ENCODE measurements around the gene PNPLA7. TPM values are rescaled to one million over a fixed set of nuclear protein-coding genes. Genes with fewer than 3 reads are reported as not detected.

Gene PNPLA7
- polyA plus RNA-seq, 1 of the 3 experiments (the other 2 are of a cell fraction): 0.99 TPM

DNA sequence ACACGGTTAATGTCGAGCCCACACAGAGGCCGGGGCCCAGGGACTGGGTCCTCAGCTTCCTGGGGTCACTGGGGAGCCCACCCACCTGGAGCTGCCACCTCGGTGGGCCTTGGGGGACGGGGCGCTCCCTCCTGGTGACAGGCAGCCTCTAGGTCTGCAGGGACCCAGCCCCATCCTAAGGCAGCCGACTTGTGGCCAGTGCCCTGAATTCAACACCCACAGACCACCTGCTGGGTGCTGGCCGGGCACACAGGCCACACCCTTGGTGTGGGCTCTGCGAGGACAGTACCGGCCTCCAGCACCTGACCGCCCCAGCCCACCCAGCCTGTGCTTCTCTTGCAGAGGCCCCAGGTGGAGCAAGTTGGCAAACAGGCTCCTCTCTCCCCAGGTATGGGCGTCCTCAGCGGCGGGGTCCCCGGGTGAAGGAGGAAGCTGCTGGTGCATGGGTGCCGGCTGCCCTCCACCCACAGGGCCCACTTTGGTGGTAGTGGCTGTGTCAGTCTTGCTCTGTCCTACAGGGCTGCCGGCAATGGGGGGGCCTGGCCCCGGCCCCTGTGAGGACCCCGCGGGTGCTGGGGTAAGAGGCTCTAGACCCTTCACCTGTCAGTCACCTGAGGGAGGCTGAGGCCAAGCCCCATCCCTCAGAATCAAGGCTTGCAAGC lies 117.4 kb downstream of the PNPLA7 start:
- ChIA-PET CTCF (interaction anchor here (0.9 to 7.0 kb wide), 5 partner anchors 9 to 146 kb away, joined by 3 to 27 read pairs (median 4); partner anchors contain the start of genes EXD3 and NOXA1), POLR2A (no interaction called here)
- no peaks in the 10 kb centered on the region for H3K9me3 ChIP-seq
- peaks cover 4 to 8% of the 10 kb centered on the region in 2 experiments; a peak in 2 of 4 replicates for H3K4me1 ChIP-seq (ENCODE audit: control insufficient read depth in 1 of 2, insufficient read depth in 2 of 2, low read depth in 1 of 2, low read length in 1 of 2)
- no peak overlapping the region for H3K27ac ChIP-seq (ENCODE audit: low read depth in 2 of 2, low read length in 1 of 2)
- no peak overlapping the region for H2AFZ ChIP-seq (ENCODE audit: low read depth)
- H3F3A ChIP-seq (replicated peaks; ENCODE audit: insufficient read depth): no peaks in the 10 kb centered on the region
- H4K20me1 ChIP-seq (ENCODE audit: insufficient read depth): no peaks in the 10 kb centered on the region
- TF ChIP-seq EP300 (IDR thresholded peaks at IDR 0.05; ENCODE audit: borderline replicate concordance in 1 of 2, low read depth in 1 of 2, low read length in 1 of 2) (no peak), RFX5 (IDR thresholded peaks at IDR 0.05; ENCODE audit: low read length) (no peak), GATA2 (CRISPR knock-in tag; IDR thresholded peaks at IDR 0.05) (no peak), FOXJ3 (CRISPR knock-in tag; IDR thresholded peaks at IDR 0.05) (no peak), GABPA (IDR thresholded peaks at IDR 0.05; ENCODE audit: low read depth) (no peak), MEF2A (IDR thresholded peaks at IDR 0.05; ENCODE audit: borderline replicate concordance, low read depth) (no peak), TCF12 (IDR thresholded peaks at IDR 0.05) (no peak), NRF1 (IDR thresholded peaks at IDR 0.05; ENCODE audit: low read depth, low read length) (no peak), RCOR1 (IDR thresholded peaks at IDR 0.05; ENCODE audit: low read length) (no peak), TEAD4 (IDR thresholded peaks at IDR 0.05; ENCODE audit: borderline replicate concordance, insufficient read depth) (no peak), EZH2phosphoT487 (IDR thresholded peaks at IDR 0.05; ENCODE audit: borderline replicate concordance, low read depth) (no peak), SMC3 (IDR thresholded peaks at IDR 0.05; ENCODE audit: low read depth, low read length) (no peak), NFIC (IDR thresholded peaks at IDR 0.05; ENCODE audit: borderline replicate concordance) (no peak)
- TF ChIP-seq, protein P1, sequence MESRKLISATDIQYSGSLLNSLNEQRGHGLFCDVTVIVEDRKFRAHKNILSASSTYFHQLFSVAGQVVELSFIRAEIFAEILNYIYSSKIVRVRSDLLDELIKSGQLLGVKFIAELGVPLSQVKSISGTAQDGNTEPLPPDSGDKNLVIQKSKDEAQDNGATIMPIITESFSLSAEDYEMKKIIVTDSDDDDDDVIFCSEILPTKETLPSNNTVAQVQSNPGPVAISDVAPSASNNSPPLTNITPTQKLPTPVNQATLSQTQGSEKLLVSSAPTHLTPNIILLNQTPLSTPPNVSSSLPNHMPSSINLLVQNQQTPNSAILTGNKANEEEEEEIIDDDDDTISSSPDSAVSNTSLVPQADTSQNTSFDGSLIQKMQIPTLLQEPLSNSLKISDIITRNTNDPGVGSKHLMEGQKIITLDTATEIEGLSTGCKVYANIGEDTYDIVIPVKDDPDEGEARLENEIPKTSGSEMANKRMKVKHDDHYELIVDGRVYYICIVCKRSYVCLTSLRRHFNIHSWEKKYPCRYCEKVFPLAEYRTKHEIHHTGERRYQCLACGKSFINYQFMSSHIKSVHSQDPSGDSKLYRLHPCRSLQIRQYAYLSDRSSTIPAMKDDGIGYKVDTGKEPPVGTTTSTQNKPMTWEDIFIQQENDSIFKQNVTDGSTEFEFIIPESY (IDR thresholded peaks at IDR 0.05; ENCODE audit: borderline replicate concordance, low read depth): no peak
- TF ChIP-seq, protein P2, sequence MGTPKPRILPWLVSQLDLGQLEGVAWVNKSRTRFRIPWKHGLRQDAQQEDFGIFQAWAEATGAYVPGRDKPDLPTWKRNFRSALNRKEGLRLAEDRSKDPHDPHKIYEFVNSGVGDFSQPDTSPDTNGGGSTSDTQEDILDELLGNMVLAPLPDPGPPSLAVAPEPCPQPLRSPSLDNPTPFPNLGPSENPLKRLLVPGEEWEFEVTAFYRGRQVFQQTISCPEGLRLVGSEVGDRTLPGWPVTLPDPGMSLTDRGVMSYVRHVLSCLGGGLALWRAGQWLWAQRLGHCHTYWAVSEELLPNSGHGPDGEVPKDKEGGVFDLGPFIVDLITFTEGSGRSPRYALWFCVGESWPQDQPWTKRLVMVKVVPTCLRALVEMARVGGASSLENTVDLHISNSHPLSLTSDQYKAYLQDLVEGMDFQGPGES (IDR thresholded peaks at IDR 0.05; ENCODE audit: low read depth, low read length): no peak
- TF ChIP-seq, protein P3, sequence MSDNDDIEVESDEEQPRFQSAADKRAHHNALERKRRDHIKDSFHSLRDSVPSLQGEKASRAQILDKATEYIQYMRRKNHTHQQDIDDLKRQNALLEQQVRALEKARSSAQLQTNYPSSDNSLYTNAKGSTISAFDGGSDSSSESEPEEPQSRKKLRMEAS (IDR thresholded peaks at IDR 0.05; ENCODE audit: low read depth): no peak
- no peaks in the 10 kb centered on the region for H3K27me3 ChIP-seq (ENCODE audit: insufficient read depth)
- DNase-seq: no peak
- H3K36me3 ChIP-seq (replicated peaks in 1 of 2; ENCODE audit: control insufficient read depth in 1 of 2, insufficient read depth in 2 of 2, low read length in 1 of 2): no peaks in the 10 kb centered on the region
- H3K4me3 ChIP-seq (ENCODE audit: low read depth in 2 of 2, low read length in 1 of 2): no peak overlapping the region
- WGBS (ENCODE audit: low lambda C conversion rate): 87% methylated on average over 3 of the region's 20 CpGs
- H3K9me2 ChIP-seq: no peaks in the 10 kb centered on the region
- no peak overlapping the region for H3K9ac ChIP-seq
- H3K4me2 ChIP-seq: no peak overlapping the region
- no peaks in the 10 kb centered on the region for H3K79me2 ChIP-seq (ENCODE audit: insufficient read depth)

All from SK-N-SH (cell line).